Measurements from ENCODE around the gene PDZRN3. TPM values are rescaled to one million over a fixed set of nuclear protein-coding genes. Genes with fewer than 3 reads are reported as not detected.

The PDZRN3 gene
- total RNA-seq, 1 donor from 2014 or later: 58.6 TPM

DNA sequence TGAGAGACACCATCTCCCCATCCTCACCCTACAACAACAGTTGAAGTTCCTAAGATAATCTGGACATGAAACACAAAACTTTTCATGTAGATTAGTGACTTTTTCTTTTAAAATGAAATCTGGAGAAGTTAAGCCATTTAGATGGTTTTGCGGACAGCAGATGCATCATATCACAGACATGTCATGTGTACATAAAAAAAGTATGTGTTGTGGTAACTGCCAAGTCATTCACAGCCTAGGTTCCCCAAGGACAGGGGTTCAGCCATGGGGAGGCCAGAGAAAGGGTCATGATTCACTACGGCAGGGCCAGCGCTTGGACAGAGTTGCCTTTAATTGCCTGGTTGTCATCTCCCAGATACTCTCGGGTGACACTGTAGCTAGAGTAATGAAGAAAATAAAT, 163.2 kb downstream of the PDZRN3 start:
- DNase-seq (ENCODE audit: extremely low spot score, unreplicated experiment): no peak
- TF ChIP-seq, protein P1, sequence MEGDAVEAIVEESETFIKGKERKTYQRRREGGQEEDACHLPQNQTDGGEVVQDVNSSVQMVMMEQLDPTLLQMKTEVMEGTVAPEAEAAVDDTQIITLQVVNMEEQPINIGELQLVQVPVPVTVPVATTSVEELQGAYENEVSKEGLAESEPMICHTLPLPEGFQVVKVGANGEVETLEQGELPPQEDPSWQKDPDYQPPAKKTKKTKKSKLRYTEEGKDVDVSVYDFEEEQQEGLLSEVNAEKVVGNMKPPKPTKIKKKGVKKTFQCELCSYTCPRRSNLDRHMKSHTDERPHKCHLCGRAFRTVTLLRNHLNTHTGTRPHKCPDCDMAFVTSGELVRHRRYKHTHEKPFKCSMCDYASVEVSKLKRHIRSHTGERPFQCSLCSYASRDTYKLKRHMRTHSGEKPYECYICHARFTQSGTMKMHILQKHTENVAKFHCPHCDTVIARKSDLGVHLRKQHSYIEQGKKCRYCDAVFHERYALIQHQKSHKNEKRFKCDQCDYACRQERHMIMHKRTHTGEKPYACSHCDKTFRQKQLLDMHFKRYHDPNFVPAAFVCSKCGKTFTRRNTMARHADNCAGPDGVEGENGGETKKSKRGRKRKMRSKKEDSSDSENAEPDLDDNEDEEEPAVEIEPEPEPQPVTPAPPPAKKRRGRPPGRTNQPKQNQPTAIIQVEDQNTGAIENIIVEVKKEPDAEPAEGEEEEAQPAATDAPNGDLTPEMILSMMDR (conservative IDR thresholded peaks at IDR 0.05): no peak
- Mint-ChIP-seq H3K27me3 (no peaks in the 10 kb centered on the region), H3K27ac (no peak overlapping the region), H3K36me3 (peaks cover 11% of the 10 kb centered on the region), H3K4me1 (ENCODE audit: unreplicated experiment) (peaks cover 15% of the 10 kb centered on the region), H3K4me3 (no peak overlapping the region), H3K9me3 (peaks cover 8% of the 10 kb centered on the region)

DNA sequence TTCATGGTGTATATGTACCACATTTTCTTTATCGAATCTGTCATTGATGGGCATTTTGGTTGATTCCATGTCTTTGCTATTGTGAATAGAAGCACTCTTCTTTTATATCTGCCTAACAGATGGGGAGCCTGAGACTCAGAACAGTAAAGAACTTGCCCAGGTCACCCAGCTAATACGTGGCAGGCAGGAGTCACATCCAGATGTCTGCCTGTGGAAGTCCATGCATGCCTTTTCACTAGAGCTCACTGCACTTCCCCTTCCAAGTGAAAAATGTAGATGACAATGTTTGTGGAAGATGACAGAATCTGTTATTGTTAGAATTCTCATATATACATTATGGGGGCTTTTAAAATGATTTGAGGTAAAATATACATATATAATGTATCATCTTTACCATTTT, 165.0 kb downstream of the PDZRN3 start:
- Mint-ChIP-seq H3K27me3 (peaks cover 5% of the 10 kb centered on the region), H3K4me3 (no peak overlapping the region), H3K9me3 (peaks cover 8% of the 10 kb centered on the region), H3K36me3 (peaks cover 11% of the 10 kb centered on the region), H3K27ac (no peak overlapping the region), H3K4me1 (ENCODE audit: unreplicated experiment) (peaks cover 11% of the 10 kb centered on the region)
- TF ChIP-seq, protein P1 (conservative IDR thresholded peaks at IDR 0.05): no peak
- DNase-seq (ENCODE audit: extremely low spot score, unreplicated experiment): no peak

DNA sequence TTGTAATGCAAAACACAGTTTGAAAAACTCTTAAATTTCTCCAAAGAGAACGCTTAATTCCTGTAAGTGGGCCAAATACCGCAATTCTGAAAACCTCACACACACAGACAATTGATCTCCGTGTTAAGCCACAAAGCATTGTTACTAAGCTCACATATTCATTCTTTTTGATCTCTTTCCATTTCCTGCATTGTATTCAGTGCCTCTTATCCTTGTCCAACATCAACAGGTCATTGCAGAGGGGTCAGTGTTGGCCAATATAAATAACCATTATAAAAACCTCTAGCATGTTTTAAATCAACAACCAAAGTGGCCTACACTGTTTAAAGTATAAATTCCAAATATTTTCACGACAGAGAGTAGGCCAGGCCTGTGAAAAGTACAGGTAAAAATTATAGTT, 171.1 kb downstream of the PDZRN3 start:
- Mint-ChIP-seq H3K9me3 (no peaks in the 10 kb centered on the region), H3K4me3 (no peak overlapping the region), H3K4me1 (ENCODE audit: unreplicated experiment) (peaks cover 42% of the 10 kb centered on the region), H3K27me3 (peaks cover 5% of the 10 kb centered on the region), H3K27ac (no peak overlapping the region), H3K36me3 (no peaks in the 10 kb centered on the region)
- TF ChIP-seq, protein P1 (conservative IDR thresholded peaks at IDR 0.05): no peak
- DNase-seq (ENCODE audit: extremely low spot score, unreplicated experiment): no peak

DNA sequence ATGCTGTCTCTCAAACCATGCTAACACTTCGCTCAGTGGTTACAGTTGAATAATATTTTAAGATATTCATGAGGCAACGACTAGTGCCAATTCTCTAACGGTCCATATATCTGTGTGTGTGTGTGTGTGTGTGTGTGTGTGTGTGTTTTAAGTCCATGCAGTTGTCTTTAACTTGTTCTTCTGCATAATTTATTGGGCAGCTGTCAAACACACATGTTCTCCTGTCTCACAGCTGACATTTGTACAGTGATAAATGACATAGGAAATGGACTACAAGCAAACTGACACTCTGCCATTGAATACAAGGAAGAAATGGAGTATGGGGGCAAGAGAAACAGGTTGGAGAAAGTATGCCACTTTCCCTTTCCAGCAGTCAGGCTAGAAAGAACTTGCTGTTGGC, 172.0 kb downstream of the PDZRN3 start:
- TF ChIP-seq, protein P1 (conservative IDR thresholded peaks at IDR 0.05): no peak
- no peaks in the 10 kb centered on the region for H3K9me3 Mint-ChIP-seq
- H3K27me3 Mint-ChIP-seq: peaks cover 5% of the 10 kb centered on the region
- no peak for DNase-seq (ENCODE audit: extremely low spot score, unreplicated experiment)
- no peaks in the 10 kb centered on the region for H3K36me3 Mint-ChIP-seq
- peaks cover 42% of the 10 kb centered on the region for H3K4me1 Mint-ChIP-seq (ENCODE audit: unreplicated experiment)
- no peak overlapping the region for H3K4me3 Mint-ChIP-seq
- no peak overlapping the region for H3K27ac Mint-ChIP-seq

DNA sequence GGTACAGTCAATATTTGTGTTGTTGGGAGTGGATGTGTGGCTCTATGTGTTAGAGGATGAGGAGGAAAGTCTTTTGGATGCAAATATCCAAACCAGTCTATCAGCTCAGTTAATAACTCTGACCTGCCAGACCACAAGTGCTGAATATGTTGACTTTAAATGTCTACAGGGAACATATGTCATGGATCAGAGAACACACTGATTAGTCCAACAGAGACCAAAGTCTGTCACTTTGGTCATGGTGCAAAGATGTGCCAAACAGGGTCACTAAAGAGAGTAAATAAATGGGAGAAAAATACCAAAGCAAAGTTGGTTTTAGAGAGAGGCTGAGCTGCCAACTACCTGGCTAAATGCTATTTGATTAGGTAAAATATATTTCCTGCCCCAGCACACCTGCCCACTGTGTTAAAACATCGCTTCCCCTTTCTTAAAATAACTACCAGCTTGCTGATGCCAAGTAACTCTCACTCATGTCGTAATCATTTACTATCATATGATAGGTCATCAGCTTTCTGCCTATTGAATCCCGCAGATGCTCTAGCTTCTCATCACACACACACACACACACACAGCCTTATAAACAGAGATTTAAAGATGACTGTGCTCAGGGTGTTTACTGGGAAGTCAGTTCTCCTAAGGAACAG, 173.3 kb downstream of the PDZRN3 start:
- peak overlapping the region; percentile 69 for H3K27ac Mint-ChIP-seq
- peak overlapping the region; percentile 17 for H3K4me3 Mint-ChIP-seq
- no peaks in the 10 kb centered on the region for H3K36me3 Mint-ChIP-seq
- H3K4me1 Mint-ChIP-seq (ENCODE audit: unreplicated experiment): peaks cover 40% of the 10 kb centered on the region
- H3K9me3 Mint-ChIP-seq: no peaks in the 10 kb centered on the region
- DNase-seq (ENCODE audit: extremely low spot score, unreplicated experiment): no peak
- H3K27me3 Mint-ChIP-seq: peaks cover 5% of the 10 kb centered on the region
- TF ChIP-seq, protein P1 (conservative IDR thresholded peaks at IDR 0.05): no peak
